ENCODE measurements around the gene ZSWIM6.

ZSWIM6 gene

DNA sequence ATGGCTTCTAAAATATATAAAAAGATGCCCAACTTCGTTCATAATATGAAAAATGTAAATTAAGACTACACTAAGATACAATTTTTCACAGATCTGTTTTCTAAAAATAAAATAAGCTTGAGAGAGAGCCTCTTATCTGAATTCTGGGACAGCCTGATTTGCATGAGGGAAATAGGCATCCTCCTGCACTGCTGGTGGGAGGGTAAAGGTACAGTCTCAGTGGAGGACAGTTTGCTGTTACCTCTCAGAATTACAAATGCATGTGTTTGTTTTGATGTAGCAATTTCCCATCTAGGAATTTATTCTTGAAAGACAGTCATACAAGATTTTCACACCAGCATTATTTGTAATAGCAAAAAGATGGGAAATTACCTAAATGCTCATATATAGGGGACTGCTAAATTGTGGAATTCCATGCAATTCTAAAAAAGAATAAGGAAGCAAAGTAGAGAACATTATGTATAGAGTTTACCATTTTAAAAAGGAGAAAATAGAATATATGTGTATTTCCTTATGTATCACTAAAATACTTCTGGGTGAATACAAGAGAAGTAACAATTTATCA lies 75.7 kb downstream of the ZSWIM6 start:
- Histone ChIP-seq H3K36me3 (ENCODE audit: low read length) (no peaks in the 10 kb centered on the region), H3F3A (ENCODE audit: insufficient read depth) (peaks cover 11% of the 10 kb centered on the region), H2AFZ (ENCODE audit: low read depth, low read length, severe bottlenecking) (no peak overlapping the region), H3K27ac (ENCODE audit: low read depth, low read length) (no peak overlapping the region), H3K27me3 (ENCODE audit: low read length) (no peaks in the 10 kb centered on the region), H3K9ac (ENCODE audit: low read length) (no peak overlapping the region), H4K20me1 (ENCODE audit: low read depth, low read length) (peaks cover 16% of the 10 kb centered on the region), H3K4me3 (ENCODE audit: insufficient read depth, low read length, poor library complexity, severe bottlenecking) (no peak overlapping the region), H3K4me2 (ENCODE audit: low read depth, low read length, poor library complexity, severe bottlenecking) (no peak overlapping the region), H3K79me2 (ENCODE audit: insufficient read depth, low read length) (no peaks in the 10 kb centered on the region), H3K9me2 (replicated peaks; ENCODE audit: insufficient read depth, low read length) (no peaks in the 10 kb centered on the region), H3K9me3 (ENCODE audit: insufficient read depth, low read length) (no peaks in the 10 kb centered on the region)
- TF ChIP-seq EZH2phosphoT487 (conservative IDR thresholded peaks at IDR 0.05; ENCODE audit: low read length): no peak
- TF ChIP-seq, protein P1, sequence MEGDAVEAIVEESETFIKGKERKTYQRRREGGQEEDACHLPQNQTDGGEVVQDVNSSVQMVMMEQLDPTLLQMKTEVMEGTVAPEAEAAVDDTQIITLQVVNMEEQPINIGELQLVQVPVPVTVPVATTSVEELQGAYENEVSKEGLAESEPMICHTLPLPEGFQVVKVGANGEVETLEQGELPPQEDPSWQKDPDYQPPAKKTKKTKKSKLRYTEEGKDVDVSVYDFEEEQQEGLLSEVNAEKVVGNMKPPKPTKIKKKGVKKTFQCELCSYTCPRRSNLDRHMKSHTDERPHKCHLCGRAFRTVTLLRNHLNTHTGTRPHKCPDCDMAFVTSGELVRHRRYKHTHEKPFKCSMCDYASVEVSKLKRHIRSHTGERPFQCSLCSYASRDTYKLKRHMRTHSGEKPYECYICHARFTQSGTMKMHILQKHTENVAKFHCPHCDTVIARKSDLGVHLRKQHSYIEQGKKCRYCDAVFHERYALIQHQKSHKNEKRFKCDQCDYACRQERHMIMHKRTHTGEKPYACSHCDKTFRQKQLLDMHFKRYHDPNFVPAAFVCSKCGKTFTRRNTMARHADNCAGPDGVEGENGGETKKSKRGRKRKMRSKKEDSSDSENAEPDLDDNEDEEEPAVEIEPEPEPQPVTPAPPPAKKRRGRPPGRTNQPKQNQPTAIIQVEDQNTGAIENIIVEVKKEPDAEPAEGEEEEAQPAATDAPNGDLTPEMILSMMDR (IDR thresholded peaks at IDR 0.05; ENCODE audit: insufficient read depth, low read length, poor library complexity, severe bottlenecking): no peak

DNA sequence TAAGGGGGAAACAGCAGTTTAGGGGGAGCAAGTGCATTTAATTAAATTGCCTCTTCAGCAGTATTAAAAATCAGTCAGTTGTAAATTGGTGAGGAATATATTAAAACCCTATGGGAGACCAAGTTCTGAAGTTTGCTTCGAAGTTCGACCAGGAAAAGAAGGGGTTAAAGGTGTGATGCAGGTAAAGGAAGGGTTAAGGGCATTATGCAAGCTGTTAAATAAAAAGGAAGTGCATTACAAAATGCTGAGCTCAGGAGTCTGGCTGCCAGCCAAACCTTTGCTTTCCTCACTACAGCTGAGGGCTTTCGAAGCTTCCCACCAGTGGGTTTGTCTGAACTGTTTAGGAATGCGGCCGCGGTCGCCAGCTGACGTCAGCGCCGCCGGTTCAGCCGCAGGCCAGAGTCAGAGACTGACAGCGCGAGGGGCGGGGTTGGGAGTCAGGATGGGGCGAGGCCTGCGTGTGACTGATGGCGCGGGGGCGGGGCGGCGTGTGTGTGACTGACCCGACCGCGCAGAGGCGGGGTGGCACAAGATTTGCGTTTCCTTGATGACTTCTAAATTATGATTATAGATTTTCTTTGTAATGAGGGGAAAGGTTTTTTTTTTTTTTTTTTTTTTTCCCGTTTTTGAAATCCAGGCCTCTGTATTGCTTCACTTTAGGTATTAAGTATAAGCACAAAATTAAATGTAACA lies 76.6 kb downstream of the ZSWIM6 start:
- Histone ChIP-seq H2AFZ (ENCODE audit: low read depth, low read length, severe bottlenecking) (no peak overlapping the region), H4K20me1 (ENCODE audit: low read depth, low read length) (peaks cover 13% of the 10 kb centered on the region), H3F3A (ENCODE audit: insufficient read depth) (peaks cover 11% of the 10 kb centered on the region), H3K27me3 (ENCODE audit: low read length) (no peaks in the 10 kb centered on the region), H3K9ac (ENCODE audit: low read length) (no peak overlapping the region), H3K9me2 (replicated peaks; ENCODE audit: insufficient read depth, low read length) (no peaks in the 10 kb centered on the region), H3K36me3 (ENCODE audit: low read length) (no peaks in the 10 kb centered on the region), H3K4me2 (ENCODE audit: low read depth, low read length, poor library complexity, severe bottlenecking) (peak overlapping the region; percentile 63), H3K4me3 (ENCODE audit: insufficient read depth, low read length, poor library complexity, severe bottlenecking) (no peak overlapping the region), H3K79me2 (ENCODE audit: insufficient read depth, low read length) (no peaks in the 10 kb centered on the region), H3K9me3 (ENCODE audit: insufficient read depth, low read length) (no peaks in the 10 kb centered on the region), H3K27ac (ENCODE audit: low read depth, low read length) (no peak overlapping the region)
- TF ChIP-seq EZH2phosphoT487 (conservative IDR thresholded peaks at IDR 0.05; ENCODE audit: low read length): no peak
- TF ChIP-seq, protein P1 (IDR thresholded peaks at IDR 0.05; ENCODE audit: insufficient read depth, low read length, poor library complexity, severe bottlenecking): no peak

DNA sequence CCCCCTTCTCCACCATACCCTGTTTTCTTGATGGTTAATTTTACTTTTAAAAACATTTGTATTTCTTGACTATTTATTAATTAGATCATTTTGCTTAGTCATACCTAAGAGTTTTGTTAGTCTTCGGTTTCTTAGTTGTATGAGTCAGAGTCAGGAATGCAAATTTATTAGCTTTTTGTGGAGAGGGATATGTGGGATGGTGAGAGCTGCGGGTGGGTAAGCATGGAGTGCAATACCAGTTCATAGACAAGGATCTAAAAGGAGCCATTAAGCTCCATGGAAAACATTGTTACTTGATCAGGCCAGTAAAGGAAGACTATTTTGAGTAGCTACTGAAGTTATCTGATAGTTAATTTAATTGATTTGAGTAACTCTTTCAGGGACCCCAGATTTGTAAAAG lies 77.5 kb downstream of the ZSWIM6 start:
- Histone ChIP-seq H3K36me3 (ENCODE audit: low read length) (no peaks in the 10 kb centered on the region), H4K20me1 (ENCODE audit: low read depth, low read length) (peaks cover 15% of the 10 kb centered on the region), H3K9me2 (replicated peaks; ENCODE audit: insufficient read depth, low read length) (no peaks in the 10 kb centered on the region), H3K79me2 (ENCODE audit: insufficient read depth, low read length) (no peaks in the 10 kb centered on the region), H2AFZ (ENCODE audit: low read depth, low read length, severe bottlenecking) (no peak overlapping the region), H3F3A (ENCODE audit: insufficient read depth) (peaks cover 11% of the 10 kb centered on the region), H3K4me2 (ENCODE audit: low read depth, low read length, poor library complexity, severe bottlenecking) (peak overlapping the region; percentile 63), H3K4me3 (ENCODE audit: insufficient read depth, low read length, poor library complexity, severe bottlenecking) (no peak overlapping the region), H3K27me3 (ENCODE audit: low read length) (no peaks in the 10 kb centered on the region), H3K9ac (ENCODE audit: low read length) (no peak overlapping the region), H3K9me3 (ENCODE audit: insufficient read depth, low read length) (no peaks in the 10 kb centered on the region), H3K27ac (ENCODE audit: low read depth, low read length) (no peak overlapping the region)
- TF ChIP-seq, protein P1 (IDR thresholded peaks at IDR 0.05; ENCODE audit: insufficient read depth, low read length, poor library complexity, severe bottlenecking): no peak
- TF ChIP-seq EZH2phosphoT487 (conservative IDR thresholded peaks at IDR 0.05; ENCODE audit: low read length): no peak
